ENCODE measurements around the gene KCNMB4.

Gene KCNMB4

GRCh38 chr12:70365648-70366518 lies at the start of gene KCNMB4:
Gene KCNMB4, plus strand, starts transcription at chr12:70366290. Its CDS starts 445 bp downstream, at chr12:70366735.
- peak; percentile 37 to 66 (median 54) for DNase-seq (ENCODE audit: low read depth in 2 of 3, low spot score in 2 of 3)

- no peak for DNase-seq (ENCODE audit: low read depth in 2 of 3, low spot score in 2 of 3)
Measured at GRCh38 chr12:70317781-70318180, 48.3 kb upstream of the KCNMB4 start.

GRCh38 chr12:70319605-70320004 lies 46.5 kb upstream of the KCNMB4 start:
- no peak for DNase-seq (ENCODE audit: low read depth in 2 of 3, low spot score in 2 of 3)

- DNase-seq (ENCODE audit: low read depth in 2 of 3, low spot score in 2 of 3): no peak
Measured at GRCh38 chr12:70321191-70321590, 44.9 kb upstream of the KCNMB4 start.

GRCh38 chr12:70327541-70327940 lies 38.5 kb upstream of the KCNMB4 start:
- no peak for DNase-seq (ENCODE audit: low read depth in 2 of 3, low spot score in 2 of 3)

- no peak for DNase-seq (ENCODE audit: low read depth in 2 of 3, low spot score in 2 of 3)
Measured at GRCh38 chr12:70329728-70330127, 36.4 kb upstream of the KCNMB4 start.

GRCh38 chr12:70330158-70330557 lies 35.9 kb upstream of the KCNMB4 start:
- DNase-seq (ENCODE audit: low read depth in 2 of 3, low spot score in 2 of 3): no peak

GRCh38 chr12:70332236-70332635 lies 33.9 kb upstream of the KCNMB4 start:
- DNase-seq (ENCODE audit: low read depth in 2 of 3, low spot score in 2 of 3): no peak

- DNase-seq (ENCODE audit: low read depth in 2 of 3, low spot score in 2 of 3): no peak
Measured at GRCh38 chr12:70334742-70335141, 31.3 kb upstream of the KCNMB4 start.

- no peak for DNase-seq (ENCODE audit: low read depth in 2 of 3, low spot score in 2 of 3)
Measured at GRCh38 chr12:70338531-70338930, 27.6 kb upstream of the KCNMB4 start.

- no peak for DNase-seq (ENCODE audit: low read depth in 2 of 3, low spot score in 2 of 3)
Measured at GRCh38 chr12:70351076-70351475, 15.0 kb upstream of the KCNMB4 start.

- no peak for DNase-seq (ENCODE audit: low read depth in 2 of 3, low spot score in 2 of 3)
Measured at GRCh38 chr12:70353780-70354660, 12.1 kb upstream of the KCNMB4 start.

- DNase-seq (ENCODE audit: low read depth in 2 of 3, low spot score in 2 of 3): no peak
Measured at GRCh38 chr12:70354787-70355186, 11.3 kb upstream of the KCNMB4 start.

- no peak for DNase-seq (ENCODE audit: low read depth in 2 of 3, low spot score in 2 of 3)
Measured at GRCh38 chr12:70355972-70356371, 10.1 kb upstream of the KCNMB4 start.

GRCh38 chr12:70359458-70360197 lies 6.5 kb upstream of the KCNMB4 start:
- no peak for DNase-seq (ENCODE audit: low read depth in 2 of 3, low spot score in 2 of 3)

GRCh38 chr12:70360218-70360617 lies 5.9 kb upstream of the KCNMB4 start:
- no peak for DNase-seq (ENCODE audit: low read depth in 2 of 3, low spot score in 2 of 3)

- DNase-seq (ENCODE audit: low read depth in 2 of 3, low spot score in 2 of 3): peak in 1 of 3 experiments; percentile 1
Measured at GRCh38 chr12:70364695-70365397, 1.2 kb upstream of the KCNMB4 start.

GRCh38 chr12:70365398-70365647 lies 767 bp upstream of the KCNMB4 start:
- no peak for DNase-seq (ENCODE audit: low read depth in 2 of 3, low spot score in 2 of 3)

GRCh38 chr12:70366581-70367257 lies 629 bp downstream of the KCNMB4 start:
- peak in 2 of 3 experiments; percentile 14 to 17 for DNase-seq (ENCODE audit: low read depth in 2 of 3, low spot score in 2 of 3)
